ENCODE data around the gene ADO. TPM values are rescaled to one million over a fixed set of nuclear protein-coding genes. Genes with fewer than 3 reads are reported as not detected.
A peak's percentile ranks its signal among the peaks of the same experiment; 100 is the strongest.

Gene ADO
- total RNA-seq, 1 donor from 2014 or later, result 29.0 TPM

DNA sequence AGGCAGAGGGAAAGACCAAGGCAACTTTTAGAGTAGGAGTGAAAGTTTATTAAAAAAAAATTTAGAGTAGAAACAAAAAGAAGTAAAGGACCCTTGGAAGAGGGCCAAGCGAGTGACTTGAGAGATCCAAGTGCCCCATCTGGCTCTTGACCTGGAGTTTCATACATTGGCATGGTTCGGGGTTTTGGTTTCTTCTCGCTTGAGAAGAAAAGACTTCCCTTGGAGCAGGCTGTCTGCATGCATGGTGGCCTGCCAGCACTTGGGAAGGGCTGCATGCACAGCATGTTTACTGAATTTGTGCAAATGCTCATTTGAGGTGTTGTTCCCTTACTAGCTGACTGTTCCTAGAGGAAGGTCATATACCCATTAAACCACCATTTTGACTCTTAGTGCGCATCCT is 8.8 kb upstream of the ADO start:
- no peak for FAIRE-seq
- H3K27me3 Mint-ChIP-seq (ENCODE audit: low read depth, unreplicated experiment), result peaks cover 6% of the 10 kb centered on the region
- no peak overlapping the region for H2AFZ ChIP-seq (ENCODE audit: low read depth, low read length)
- no peak overlapping the region for H3K4me2 ChIP-seq (ENCODE audit: low read length)
- H3K4me1 ChIP-seq (ENCODE audit: insufficient read depth, low read length), result no peaks in the 10 kb centered on the region
- no peak overlapping the region for H3K4me3 ChIP-seq (ENCODE audit: insufficient read depth, low read depth, low read length)
- H3K9me3 ChIP-seq (ENCODE audit: insufficient read depth, low read depth, low read length), result no peaks in the 10 kb centered on the region
- H3K27ac ChIP-seq (ENCODE audit: low read depth, low read length), result no peak overlapping the region
- no peak overlapping the region for H3K9ac ChIP-seq (ENCODE audit: low read length)
- no peaks in the 10 kb centered on the region for H3K79me2 ChIP-seq (ENCODE audit: insufficient read depth, low read length)
- H3K4me1 Mint-ChIP-seq (ENCODE audit: low read depth, unreplicated experiment), result peaks cover 5% of the 10 kb centered on the region
- H3K27ac Mint-ChIP-seq (ENCODE audit: unreplicated experiment), result no peak overlapping the region
- H3K4me3 Mint-ChIP-seq (ENCODE audit: unreplicated experiment), result no peak overlapping the region
- H3K36me3 Mint-ChIP-seq (ENCODE audit: low read depth, unreplicated experiment), result peaks cover 2% of the 10 kb centered on the region
- TF ChIP-seq, protein P1, sequence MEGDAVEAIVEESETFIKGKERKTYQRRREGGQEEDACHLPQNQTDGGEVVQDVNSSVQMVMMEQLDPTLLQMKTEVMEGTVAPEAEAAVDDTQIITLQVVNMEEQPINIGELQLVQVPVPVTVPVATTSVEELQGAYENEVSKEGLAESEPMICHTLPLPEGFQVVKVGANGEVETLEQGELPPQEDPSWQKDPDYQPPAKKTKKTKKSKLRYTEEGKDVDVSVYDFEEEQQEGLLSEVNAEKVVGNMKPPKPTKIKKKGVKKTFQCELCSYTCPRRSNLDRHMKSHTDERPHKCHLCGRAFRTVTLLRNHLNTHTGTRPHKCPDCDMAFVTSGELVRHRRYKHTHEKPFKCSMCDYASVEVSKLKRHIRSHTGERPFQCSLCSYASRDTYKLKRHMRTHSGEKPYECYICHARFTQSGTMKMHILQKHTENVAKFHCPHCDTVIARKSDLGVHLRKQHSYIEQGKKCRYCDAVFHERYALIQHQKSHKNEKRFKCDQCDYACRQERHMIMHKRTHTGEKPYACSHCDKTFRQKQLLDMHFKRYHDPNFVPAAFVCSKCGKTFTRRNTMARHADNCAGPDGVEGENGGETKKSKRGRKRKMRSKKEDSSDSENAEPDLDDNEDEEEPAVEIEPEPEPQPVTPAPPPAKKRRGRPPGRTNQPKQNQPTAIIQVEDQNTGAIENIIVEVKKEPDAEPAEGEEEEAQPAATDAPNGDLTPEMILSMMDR (IDR thresholded peaks at IDR 0.05; ENCODE audit: insufficient read depth, low read depth, low read length), result no peak
- no peak for TF ChIP-seq EZH2 (IDR thresholded peaks at IDR 0.05; ENCODE audit: insufficient read depth, low read length)
- no peak for DNase-seq (ENCODE audit: low read depth)
- no peaks in the 10 kb centered on the region for H4K20me1 ChIP-seq (ENCODE audit: insufficient read depth, low read length)
- H3K27me3 ChIP-seq (ENCODE audit: insufficient read depth, low read length), result peaks cover 20% of the 10 kb centered on the region
- no peaks in the 10 kb centered on the region for H3K36me3 ChIP-seq (ENCODE audit: insufficient read depth, low read length)
- peaks cover 2% of the 10 kb centered on the region for H3K9me3 Mint-ChIP-seq (ENCODE audit: unreplicated experiment)

DNA sequence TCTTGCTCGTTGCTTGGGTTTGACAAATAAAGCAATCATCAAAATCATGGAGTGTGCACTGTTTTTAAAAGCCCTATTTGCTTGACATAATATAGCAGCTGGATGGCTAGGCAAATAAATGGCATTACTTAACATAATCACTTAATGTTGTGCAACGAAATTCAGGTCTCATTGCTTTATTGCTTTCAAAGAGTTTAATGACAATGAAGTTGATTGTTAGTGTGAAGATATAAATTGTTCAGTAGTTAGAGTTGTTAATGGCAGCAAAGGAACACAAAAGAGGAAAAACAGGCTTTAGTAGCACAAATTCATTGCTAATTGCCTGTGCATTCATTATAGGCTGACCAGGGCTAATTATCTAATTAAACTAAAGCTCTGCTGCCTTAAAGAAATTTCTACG is 7.6 kb upstream of the ADO start:
- Histone ChIP-seq H3K4me2 (ENCODE audit: low read length) (no peak overlapping the region), H3K27me3 (ENCODE audit: insufficient read depth, low read length) (peaks cover 20% of the 10 kb centered on the region), H3K9me3 (ENCODE audit: insufficient read depth, low read depth, low read length) (no peaks in the 10 kb centered on the region), H2AFZ (ENCODE audit: low read depth, low read length) (no peak overlapping the region), H3K36me3 (ENCODE audit: insufficient read depth, low read length) (no peaks in the 10 kb centered on the region), H3K9ac (ENCODE audit: low read length) (no peak overlapping the region), H3K79me2 (ENCODE audit: insufficient read depth, low read length) (no peaks in the 10 kb centered on the region), H4K20me1 (ENCODE audit: insufficient read depth, low read length) (no peaks in the 10 kb centered on the region), H3K4me3 (ENCODE audit: insufficient read depth, low read depth, low read length) (no peak overlapping the region), H3K27ac (ENCODE audit: low read depth, low read length) (no peak overlapping the region), H3K4me1 (ENCODE audit: insufficient read depth, low read length) (no peaks in the 10 kb centered on the region)
- Mint-ChIP-seq H3K9me3 (ENCODE audit: unreplicated experiment) (peaks cover 2% of the 10 kb centered on the region), H3K27me3 (ENCODE audit: low read depth, unreplicated experiment) (peaks cover 4% of the 10 kb centered on the region), H3K4me1 (ENCODE audit: low read depth, unreplicated experiment) (peaks cover 5% of the 10 kb centered on the region), H3K36me3 (ENCODE audit: low read depth, unreplicated experiment) (peaks cover 2% of the 10 kb centered on the region), H3K27ac (ENCODE audit: unreplicated experiment) (no peak overlapping the region), H3K4me3 (ENCODE audit: unreplicated experiment) (no peak overlapping the region)
- TF ChIP-seq, protein P1 (IDR thresholded peaks at IDR 0.05; ENCODE audit: insufficient read depth, low read depth, low read length), result no peak
- no peak for TF ChIP-seq EZH2 (IDR thresholded peaks at IDR 0.05; ENCODE audit: insufficient read depth, low read length)
- FAIRE-seq, result peak; percentile 23
- no peak for DNase-seq (ENCODE audit: low read depth)

DNA sequence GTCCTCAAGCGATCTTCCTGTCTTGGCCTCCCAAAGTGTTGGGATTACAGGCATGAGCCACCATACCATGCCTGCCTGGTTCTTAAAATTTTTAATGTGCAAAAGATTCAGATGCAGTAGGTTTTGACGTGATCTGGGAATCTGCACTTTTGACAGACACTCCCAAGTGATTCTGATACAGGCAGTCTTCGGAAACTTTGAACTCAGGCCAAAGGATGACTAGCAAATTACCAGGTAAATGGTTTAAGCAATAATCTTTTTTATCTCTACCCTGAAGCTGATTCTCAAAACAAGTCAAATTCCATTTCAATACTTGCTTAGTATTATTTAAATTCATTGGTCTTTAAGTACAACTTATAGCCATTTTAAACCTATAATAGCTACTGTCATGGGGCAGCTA is 2.6 kb upstream of the ADO start:
- H3K27ac Mint-ChIP-seq (ENCODE audit: unreplicated experiment), result no peak overlapping the region
- Histone ChIP-seq H3K27ac (ENCODE audit: low read depth, low read length) (no peak overlapping the region), H3K79me2 (ENCODE audit: insufficient read depth, low read length) (peaks cover 21% of the 10 kb centered on the region), H2AFZ (ENCODE audit: low read depth, low read length) (no peak overlapping the region), H3K4me1 (ENCODE audit: insufficient read depth, low read length) (peaks cover 9% of the 10 kb centered on the region), H3K4me2 (ENCODE audit: low read length) (no peak overlapping the region), H3K36me3 (ENCODE audit: insufficient read depth, low read length) (no peaks in the 10 kb centered on the region), H4K20me1 (ENCODE audit: insufficient read depth, low read length) (peaks cover 17% of the 10 kb centered on the region), H3K9ac (ENCODE audit: low read length) (no peak overlapping the region), H3K9me3 (ENCODE audit: insufficient read depth, low read depth, low read length) (no peaks in the 10 kb centered on the region), H3K27me3 (ENCODE audit: insufficient read depth, low read length) (peaks cover 15% of the 10 kb centered on the region), H3K4me3 (ENCODE audit: insufficient read depth, low read depth, low read length) (no peak overlapping the region)
- peaks cover 8% of the 10 kb centered on the region for H3K4me1 Mint-ChIP-seq (ENCODE audit: low read depth, unreplicated experiment)
- DNase-seq (ENCODE audit: low read depth), result no peak
- no peak for FAIRE-seq
- H3K27me3 Mint-ChIP-seq (ENCODE audit: low read depth, unreplicated experiment), result no peaks in the 10 kb centered on the region
- H3K4me3 Mint-ChIP-seq (ENCODE audit: unreplicated experiment), result no peak overlapping the region
- TF ChIP-seq EZH2 (IDR thresholded peaks at IDR 0.05; ENCODE audit: insufficient read depth, low read length), result no peak
- TF ChIP-seq, protein P1 (IDR thresholded peaks at IDR 0.05; ENCODE audit: insufficient read depth, low read depth, low read length), result no peak
- peaks cover 2% of the 10 kb centered on the region for H3K9me3 Mint-ChIP-seq (ENCODE audit: unreplicated experiment)
- no peaks in the 10 kb centered on the region for H3K36me3 Mint-ChIP-seq (ENCODE audit: low read depth, unreplicated experiment)

Data from astrocyte (in vitro differentiated cells and primary cell).